Activated CD8-positive, alpha-beta memory T cell treated with anti-CD3 and anti-CD28 coated beads for 36 hours (primary cell): ENCODE measurements around the gene UCP2. TPM values are rescaled to one million over a fixed set of nuclear protein-coding genes. Genes with fewer than 3 reads are reported as not detected.

Experiments used
- CTCF ChIA-PET: fragments of 350-600 bp; sonication (Branson Sonifier 250); formaldehyde crosslinking; loops from one replicate; lab custom pipeline; 2021; ENCODE audit warnings: antibody characterized with exemption; lab: Charles Lee
- POLR2A ChIA-PET: fragments of 350-600 bp; sonication (Branson Sonifier 250); formaldehyde crosslinking; loops from one replicate; lab custom pipeline; 2021; ENCODE audit warnings: antibody characterized with exemption; lab: Charles Lee
- total RNA-seq, 2 experiments: library from RNA; stranded (reverse); gene quantifications; one replicate each; pipeline ENCODE4 v1.2.3, GENCODE V29; 2021

Gene UCP2
- total RNA-seq, 2 experiments from 2014 or later, result 270 to 279 TPM

GRCh38 chr11:74012074-74012809 lies 29.6 kb upstream of the UCP2 start:
- CTCF ChIA-PET, result interaction anchor here (0.6 to 2.5 kb wide), 7 partner anchors 10 to 641 kb away, joined by 3 to 8 read pairs (median 4); no protein-coding TSS in a partner anchor
- POLR2A ChIA-PET, result interaction anchor here (0.5 to 1.6 kb wide), 5 partner anchors 12 to 46 kb away, joined by 3 to 14 read pairs (median 10); no protein-coding TSS in a partner anchor

GRCh38 chr11:74011360-74012073 lies 28.9 kb upstream of the UCP2 start:
- POLR2A ChIA-PET, result interaction anchor here (0.5 to 1.6 kb wide), 5 partner anchors 11 to 45 kb away, joined by 3 to 14 read pairs (median 10); no protein-coding TSS in a partner anchor
- CTCF ChIA-PET, result interaction anchor here (0.6 to 2.5 kb wide), 6 partner anchors 9 to 640 kb away, joined by 3 to 8 read pairs (median 4); no protein-coding TSS in a partner anchor

- POLR2A ChIA-PET, result interaction anchor here (0.7 to 1.6 kb wide), 5 partner anchors 15 to 39 kb away, joined by 3 to 10 read pairs (median 5); partner anchors contain the start of gene UCP2
These were observed 28.0 kb upstream of the UCP2 start for GRCh38 chr11:74010306-74011300.

GRCh38 chr11:74009675-74010305 lies 27.1 kb upstream of the UCP2 start:
- ChIA-PET CTCF (interaction anchor here (2.5 kb wide), 1 partner anchor 8 kb away, joined by 8 read pairs; no protein-coding TSS in a partner anchor), POLR2A (interaction anchor here (0.7 to 1.5 kb wide), 4 partner anchors 15 to 38 kb away, joined by 3 to 6 read pairs (median 4); partner anchors contain the start of gene UCP2)

More at GRCh38 chr11:74010306-74011300, 28.0 kb upstream of the UCP2 start:
- CTCF ChIA-PET, result interaction anchor here (1.1 to 2.5 kb wide), 4 partner anchors 8 to 46 kb away, joined by 3 to 8 read pairs (median 5); no protein-coding TSS in a partner anchor

GRCh38 chr11:74009230-74009547 lies 26.5 kb upstream of the UCP2 start:
- ChIA-PET POLR2A (no interaction called here), CTCF (no interaction called here)

- POLR2A ChIA-PET, result interaction anchor here (1.2 kb wide), 1 partner anchor 17 kb away, joined by 5 read pairs; no protein-coding TSS in a partner anchor
- CTCF ChIA-PET, result no interaction called here
These were observed 26.0 kb upstream of the UCP2 start, which contains the start of gene UCP3 for GRCh38 chr11:74008373-74009229. TSS of gene UCP3 (minus strand) at chr11:74009085. CDS start at chr11:74007042, 2,043 bp downstream.

- POLR2A ChIA-PET, result interaction anchor here (1.2 kb wide), 1 partner anchor 18 kb away, joined by 5 read pairs; no protein-coding TSS in a partner anchor
- CTCF ChIA-PET, result no interaction called here
These were observed 25.2 kb upstream of the UCP2 start for GRCh38 chr11:74007691-74008372.

- POLR2A ChIA-PET, result no interaction called here
These were observed 24.2 kb upstream of the UCP2 start for GRCh38 chr11:74006743-74007304.

GRCh38 chr11:74005721-74006517 lies 23.3 kb upstream of the UCP2 start:
- POLR2A ChIA-PET, result interaction anchor here (0.7 to 2.4 kb wide), 2 partner anchors 24 to 34 kb away, joined by 3 to 7 read pairs; no protein-coding TSS in a partner anchor
- CTCF ChIA-PET, result interaction anchor here (1.1 to 1.3 kb wide), 2 partner anchors 11 to 42 kb away, joined by 3 to 4 read pairs; no protein-coding TSS in a partner anchor

More at GRCh38 chr11:74006743-74007304, 24.2 kb upstream of the UCP2 start:
- CTCF ChIA-PET, result no interaction called here

- ChIA-PET CTCF (interaction anchor here (0.8 to 1.3 kb wide), 8 partner anchors 10 to 41 kb away, joined by 3 to 6 read pairs (median 3); partner anchors contain the start of gene UCP2), POLR2A (interaction anchor here (0.7 to 2.4 kb wide), 3 partner anchors 23 to 33 kb away, joined by 3 to 7 read pairs (median 5); no protein-coding TSS in a partner anchor)
These were observed 22.3 kb upstream of the UCP2 start for GRCh38 chr11:74004759-74005615.

GRCh38 chr11:74004046-74004695 lies 21.5 kb upstream of the UCP2 start:
- POLR2A ChIA-PET, result interaction anchor here (0.6 to 2.4 kb wide), 2 partner anchors 32 to 165 kb away, joined by 3 to 7 read pairs; no protein-coding TSS in a partner anchor
- CTCF ChIA-PET, result interaction anchor here (0.8 to 1.3 kb wide), 6 partner anchors 15 to 40 kb away, joined by 3 to 6 read pairs (median 3); partner anchors contain the start of gene UCP2

GRCh38 chr11:74002832-74003231 lies 20.2 kb upstream of the UCP2 start:
- POLR2A ChIA-PET, result no interaction called here

GRCh38 chr11:74001822-74002286 lies 19.2 kb upstream of the UCP2 start:
- ChIA-PET POLR2A (no interaction called here), CTCF (interaction anchor here (0.6 to 2.1 kb wide), 2 partner anchors 9 to 215 kb away, joined by 3 to 8 read pairs; no protein-coding TSS in a partner anchor)

More at GRCh38 chr11:74002832-74003231, 20.2 kb upstream of the UCP2 start:
- CTCF ChIA-PET, result interaction anchor here (0.7 to 2.1 kb wide), 2 partner anchors 8 to 926 kb away, joined by 3 to 8 read pairs; no protein-coding TSS in a partner anchor
